GM19328 (cell line): ENCODE measurements around the gene GAS7.
"Not testable (repeated sequence)": the region's sequence is repeated elsewhere in the genome, so short reads cannot be mapped to it uniquely, and the experiment has no call there.

ENCODE experiments used
- ATAC-seq: cut with Tn5 transposase; IDR thresholded peaks from one replicate; pipeline ENCODE4 v1.9.1; 2021; ENCODE audit warnings: mild to moderate bottlenecking, moderate library complexity; ENCODE audit not compliant: unreplicated experiment

The GAS7 gene

DNA sequence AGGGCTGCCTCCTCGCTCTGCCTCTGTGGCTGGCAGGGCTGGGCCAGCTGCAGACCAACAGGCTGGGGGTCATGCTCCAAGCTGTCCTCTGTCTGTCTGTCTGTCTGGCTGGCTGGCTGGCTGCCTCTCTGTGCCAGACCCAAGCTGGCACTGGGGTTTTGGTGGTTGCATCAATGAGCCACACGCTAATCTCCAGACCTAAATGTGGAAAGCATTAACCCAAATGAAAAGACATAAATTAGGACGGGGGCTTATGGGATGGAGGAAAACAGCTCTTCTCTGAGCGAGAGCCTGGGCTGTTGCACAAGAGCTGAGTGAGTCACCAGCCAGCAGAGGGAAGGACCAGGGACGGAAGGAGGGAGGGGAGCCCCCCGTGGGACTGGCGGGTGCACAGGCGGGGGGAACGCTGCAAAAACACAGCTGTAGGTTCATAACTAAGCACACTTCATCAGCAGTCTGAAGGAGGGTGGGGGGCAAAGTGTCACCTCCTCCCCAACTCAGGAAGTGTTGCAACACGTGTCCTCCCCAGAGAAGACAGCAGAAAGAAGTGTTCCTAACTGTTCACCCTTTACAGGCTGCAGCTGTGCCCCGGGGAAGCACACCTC is 83.4 kb downstream of the GAS7 start:
- ATAC-seq = no peak

- ATAC-seq = no peak
These were observed 85.4 kb downstream of the GAS7 start for GRCh38 chr17:10112962-10113361.

DNA sequence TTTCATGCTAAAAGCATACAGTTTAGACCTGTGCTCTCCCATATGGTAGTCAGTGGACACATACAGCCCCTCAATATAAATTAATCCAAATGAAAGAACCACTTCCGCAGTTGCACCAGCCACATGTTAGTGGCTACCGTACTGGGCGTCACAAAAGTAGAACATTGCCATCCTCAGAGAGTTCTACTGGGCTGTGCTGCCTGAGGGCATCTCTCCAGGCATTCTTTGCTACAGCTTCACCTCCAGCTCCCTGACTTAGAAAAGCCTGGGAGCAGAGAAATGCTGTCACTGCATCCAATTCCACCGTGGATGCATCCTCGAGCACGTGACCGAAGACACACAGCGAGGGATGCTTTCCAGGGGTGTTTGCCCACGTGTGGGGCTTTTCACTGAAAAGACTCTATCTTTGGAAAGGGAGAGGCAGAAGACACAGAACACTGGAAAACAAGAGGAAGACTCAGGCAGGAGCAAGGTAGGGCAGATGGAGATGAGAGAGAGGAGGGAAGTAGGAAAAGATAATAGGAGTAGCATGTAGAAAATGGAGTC is 86.4 kb downstream of the GAS7 start:
- no peak for ATAC-seq

DNA sequence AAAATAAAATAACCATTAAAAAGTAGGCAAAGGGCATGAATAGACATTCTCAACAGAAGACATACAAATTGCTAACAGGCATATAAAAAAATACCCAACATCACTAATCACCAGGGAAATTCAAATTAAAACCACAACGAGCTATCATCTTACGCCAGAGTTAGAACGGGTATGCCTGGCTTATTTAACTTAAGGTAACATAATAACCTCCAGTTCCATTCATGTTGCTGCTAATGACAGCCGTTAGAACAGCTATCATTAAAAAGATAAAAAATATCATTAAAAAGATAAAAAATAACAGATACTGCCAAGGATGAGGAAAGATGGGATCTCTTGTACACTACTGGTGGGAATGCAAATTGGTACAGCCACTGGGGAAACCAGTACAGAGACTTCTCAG is 89.3 kb downstream of the GAS7 start:
- no peak for ATAC-seq

DNA sequence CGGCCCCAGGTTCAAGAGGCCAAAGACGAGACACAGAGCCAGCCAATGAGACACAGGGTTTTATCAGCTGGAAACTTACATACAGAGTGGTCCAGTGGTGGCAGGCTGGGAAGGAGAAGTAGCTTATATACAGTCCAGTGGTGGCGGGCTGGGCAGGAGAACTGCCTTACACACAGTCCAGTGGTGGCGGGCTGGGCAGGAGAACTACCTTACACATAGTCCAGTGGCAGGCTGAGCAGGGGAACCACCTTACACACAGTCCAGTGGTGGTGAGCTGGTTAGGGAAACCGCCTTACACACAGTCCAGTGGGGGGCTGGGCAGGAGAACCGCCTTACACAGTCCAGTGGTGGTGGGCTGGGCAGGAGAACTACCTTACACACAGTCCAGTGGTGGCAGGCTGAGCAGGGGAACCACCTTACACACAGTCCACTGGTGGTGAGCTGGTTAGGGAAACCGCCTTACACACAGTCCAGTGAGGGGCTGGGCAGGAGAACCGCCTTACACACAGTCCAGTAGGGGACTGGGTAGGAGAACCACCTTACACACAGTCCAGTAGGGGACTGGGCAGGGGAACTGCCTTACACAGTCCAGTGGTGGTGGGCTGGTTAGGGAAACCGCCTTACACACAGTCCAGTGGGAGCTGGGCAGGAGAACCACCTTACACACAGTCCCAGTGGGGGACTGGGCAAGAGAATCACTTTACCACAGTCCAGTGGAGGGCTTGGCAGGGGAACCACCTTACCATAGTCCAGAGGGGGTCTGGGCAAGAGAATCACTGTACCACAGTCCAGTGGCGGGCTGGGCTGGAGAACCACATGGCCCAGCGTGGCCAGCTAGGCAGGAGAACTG is 90.9 kb downstream of the GAS7 start:
- ATAC-seq = no peak

DNA sequence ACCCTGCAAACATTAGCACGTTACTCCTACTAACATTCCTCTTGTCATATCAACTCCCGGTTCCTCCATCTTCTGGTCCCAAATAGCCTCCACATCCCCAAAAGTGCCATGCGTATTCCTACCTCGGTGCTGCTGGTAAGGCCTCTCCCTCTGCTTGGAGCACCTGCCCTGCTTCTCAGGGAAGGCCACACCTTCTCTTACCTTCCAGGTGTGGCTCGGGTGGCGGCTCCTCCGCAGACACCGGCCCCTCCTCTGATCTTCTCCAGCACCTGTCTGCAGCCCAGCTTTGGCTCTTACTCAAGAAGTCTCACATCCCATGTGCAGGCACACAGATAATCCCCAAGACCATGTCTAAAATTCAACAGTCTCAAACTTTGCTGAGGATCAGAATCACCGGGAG is 92.3 kb downstream of the GAS7 start:
- no peak for ATAC-seq

DNA sequence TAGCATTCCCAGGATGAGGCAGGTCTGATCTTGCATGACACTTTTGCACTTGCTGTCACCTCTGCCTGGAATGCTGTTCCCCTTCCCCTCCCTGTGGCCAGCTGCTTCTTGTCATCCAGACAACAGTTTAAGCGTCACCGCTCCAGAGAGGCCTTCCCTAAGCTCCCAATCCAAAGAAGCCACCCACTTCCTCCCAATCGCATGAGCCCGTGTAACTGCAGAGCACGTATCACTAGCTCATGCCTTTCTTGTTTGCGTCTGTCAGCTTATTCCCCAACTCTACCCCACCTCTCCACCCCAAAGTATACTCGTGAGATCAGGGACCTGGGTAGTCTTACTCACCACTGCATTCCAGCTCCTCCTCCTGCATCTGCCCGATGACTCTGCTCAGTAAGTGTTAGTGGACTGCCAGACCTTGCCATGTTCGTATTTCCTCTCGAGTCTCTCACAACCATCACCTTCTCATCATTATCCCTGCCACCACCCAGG is 92.8 kb downstream of the GAS7 start:
- no peak for ATAC-seq

DNA sequence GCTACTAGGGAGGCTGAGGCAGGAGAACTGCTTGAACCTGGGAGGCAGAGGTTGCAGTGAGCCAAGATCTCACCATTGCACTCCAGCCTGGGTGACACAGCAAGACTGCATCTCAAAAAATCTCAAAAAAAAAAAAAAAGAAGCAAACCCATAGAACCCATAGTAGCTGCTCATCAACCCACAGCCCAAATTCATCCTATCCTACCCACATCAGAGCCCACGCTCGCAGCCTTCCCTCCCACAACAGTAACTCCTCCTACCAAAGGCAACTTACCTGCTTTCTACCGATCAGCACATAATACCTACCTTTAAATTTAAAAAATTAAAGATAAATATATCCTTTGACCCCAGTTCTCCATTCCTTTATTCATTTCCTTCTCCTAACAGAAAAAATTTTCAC is 94.7 kb downstream of the GAS7 start:
- no peak for ATAC-seq

GRCh38 chr17:10102817-10103216 is 95.6 kb downstream of the GAS7 start:
- ATAC-seq = no peak

DNA sequence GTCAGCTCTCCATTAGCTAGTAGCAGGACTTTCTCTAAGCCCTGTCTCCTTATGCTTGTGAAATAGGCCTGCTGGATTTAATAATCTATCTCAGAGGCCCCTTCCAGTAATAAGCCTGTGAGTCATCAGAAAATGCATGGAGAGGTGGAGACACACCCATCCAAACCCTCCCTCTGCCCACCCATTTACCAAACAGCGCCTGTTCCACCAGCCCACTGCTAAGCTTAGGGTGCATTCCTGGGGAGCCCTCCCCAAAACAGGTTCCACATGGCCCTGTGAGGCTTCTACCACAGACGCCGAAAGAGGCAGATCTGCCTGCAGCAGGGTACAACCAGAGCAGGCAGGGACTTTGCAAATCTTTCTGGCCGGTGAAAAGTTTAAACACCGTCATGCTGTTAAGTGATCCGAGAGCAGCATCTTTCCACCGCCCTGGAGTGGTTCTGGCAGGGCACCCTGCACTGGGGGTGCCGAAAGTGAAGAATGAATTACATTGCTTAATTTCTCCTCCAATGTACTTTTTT is 99.3 kb downstream of the GAS7 start:
- ATAC-seq = no peak

DNA sequence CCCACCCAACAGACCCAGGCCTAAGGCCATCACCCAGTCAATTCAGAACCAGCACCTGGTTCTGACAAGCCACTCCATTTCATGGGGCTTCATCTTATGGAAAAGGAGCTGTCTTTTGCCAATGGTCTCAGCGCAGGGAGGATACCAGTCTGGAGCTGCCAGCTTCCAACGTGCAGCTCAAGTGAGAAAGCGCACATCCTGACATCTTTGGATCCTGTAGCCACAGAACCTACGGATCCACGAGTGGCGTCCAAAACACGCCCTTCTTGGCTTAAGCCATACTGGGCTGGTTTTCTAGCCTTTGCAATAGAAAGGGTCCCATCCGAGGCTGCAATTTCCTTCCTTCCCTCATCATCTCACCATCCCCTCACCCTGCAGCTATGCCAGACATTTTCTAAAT is 101.8 kb downstream of the GAS7 start:
- ATAC-seq = no peak

GRCh38 chr17:10095295-10095694 is 103.1 kb downstream of the GAS7 start:
- ATAC-seq = not testable (repeated sequence)

DNA sequence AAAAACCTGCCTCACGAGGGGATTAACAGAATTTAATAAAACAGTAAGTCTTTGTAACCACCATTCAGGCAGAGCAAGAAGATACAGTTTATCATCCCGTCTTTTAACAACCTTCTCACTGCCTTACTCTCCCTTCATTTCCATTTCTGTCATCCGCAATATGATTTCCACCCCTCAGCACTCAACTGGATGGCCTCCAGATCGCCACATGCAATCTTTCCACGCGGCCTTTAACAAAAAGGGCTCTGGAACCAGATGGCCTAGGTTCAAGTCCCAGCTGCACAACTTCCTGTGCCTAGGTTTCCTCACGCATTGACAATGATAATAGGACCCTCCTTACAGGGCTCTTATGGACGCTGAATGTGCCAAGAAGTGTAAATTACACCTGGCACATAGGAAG is 103.6 kb downstream of the GAS7 start:
- ATAC-seq = no peak

GRCh38 chr17:10092595-10092994 is 105.8 kb downstream of the GAS7 start:
- ATAC-seq = no peak

GRCh38 chr17:10091046-10091445 is 107.4 kb downstream of the GAS7 start:
- no peak for ATAC-seq

- ATAC-seq = no peak
These were observed 109.1 kb downstream of the GAS7 start for GRCh38 chr17:10089196-10089804.

- no peak for ATAC-seq
These were observed 110.0 kb downstream of the GAS7 start for GRCh38 chr17:10088444-10088843.

DNA sequence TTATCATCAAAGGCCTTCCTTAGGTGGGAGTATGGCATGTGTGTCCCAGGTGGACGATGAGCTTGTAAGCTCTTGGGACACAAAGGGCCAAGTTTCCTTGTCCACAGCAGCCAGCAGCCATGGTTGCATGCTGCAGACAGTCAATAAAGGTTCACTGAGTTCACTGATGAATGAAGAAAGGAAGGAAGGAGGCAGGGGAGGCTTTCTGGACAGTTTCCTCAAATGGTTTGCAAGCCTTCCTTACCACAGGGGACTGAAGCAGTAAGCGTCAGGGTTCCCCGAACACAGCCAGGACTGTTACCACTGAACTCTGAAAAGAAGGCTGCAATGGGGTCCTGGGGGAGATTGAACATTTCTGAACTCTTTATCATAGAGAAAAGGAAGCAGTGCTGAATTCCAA is 111.1 kb downstream of the GAS7 start:
- no peak for ATAC-seq

DNA sequence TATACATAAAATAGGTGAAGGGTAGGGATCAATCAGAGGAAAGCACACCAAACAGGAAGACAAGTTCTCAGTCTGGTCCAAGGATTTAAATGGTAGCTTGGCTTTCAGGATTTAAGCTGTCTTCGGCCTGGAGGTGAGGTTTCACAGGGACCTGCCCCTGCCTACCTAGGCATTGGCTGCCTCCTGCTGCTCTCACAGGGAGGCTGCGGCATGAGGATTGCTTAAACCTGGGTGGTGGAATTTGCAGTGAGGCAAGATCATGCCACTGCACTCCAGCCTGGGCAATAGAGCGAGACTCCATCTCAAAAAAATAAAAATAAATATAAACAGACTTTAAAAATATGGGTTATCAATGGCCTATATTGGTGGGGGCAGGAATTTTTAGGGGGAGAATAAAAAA is 114.5 kb downstream of the GAS7 start:
- ATAC-seq = no peak

GRCh38 chr17:10082795-10083194 is 115.6 kb downstream of the GAS7 start:
- ATAC-seq = no peak

- ATAC-seq = no peak
These were observed 116.7 kb downstream of the GAS7 start for GRCh38 chr17:10081571-10082169.
